Hepatic stellate cell (primary cell): Measurements from ENCODE around the gene TRIO.

Experiments
- DNase-seq: peaks from one replicate; pipeline ENCODE4 v3.0.0; 2011; ENCODE audit warnings: low spot score

The TRIO gene

DNA sequence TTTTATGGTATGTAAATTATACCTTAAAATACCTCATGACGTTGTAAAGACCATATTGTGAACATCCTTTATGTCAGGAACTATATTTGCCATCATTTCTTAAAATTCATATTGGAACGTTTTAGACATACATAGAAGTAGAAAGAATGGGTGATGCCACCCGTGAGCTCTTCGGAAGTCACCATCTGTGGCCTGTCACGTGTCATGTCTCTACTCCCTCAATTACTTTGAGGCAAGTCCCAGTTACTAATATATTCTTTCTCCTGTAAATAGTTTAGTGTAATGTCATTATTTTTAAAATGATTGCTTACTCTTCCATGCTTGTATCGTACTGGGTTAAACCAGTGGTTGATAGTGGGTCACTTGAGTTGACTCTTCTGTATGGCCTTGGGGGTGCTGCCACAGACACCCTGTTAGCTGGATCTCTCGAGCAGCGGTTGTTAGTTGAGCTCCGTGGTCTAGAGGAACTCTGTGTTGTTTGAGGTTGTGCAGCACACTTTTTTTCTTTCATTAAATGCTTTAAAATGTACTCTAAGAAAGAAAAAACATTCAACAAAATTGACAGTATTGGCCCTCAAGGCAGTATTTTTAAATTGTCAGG lies 66.2 kb downstream of the TRIO start:
- no peak for DNase-seq

DNA sequence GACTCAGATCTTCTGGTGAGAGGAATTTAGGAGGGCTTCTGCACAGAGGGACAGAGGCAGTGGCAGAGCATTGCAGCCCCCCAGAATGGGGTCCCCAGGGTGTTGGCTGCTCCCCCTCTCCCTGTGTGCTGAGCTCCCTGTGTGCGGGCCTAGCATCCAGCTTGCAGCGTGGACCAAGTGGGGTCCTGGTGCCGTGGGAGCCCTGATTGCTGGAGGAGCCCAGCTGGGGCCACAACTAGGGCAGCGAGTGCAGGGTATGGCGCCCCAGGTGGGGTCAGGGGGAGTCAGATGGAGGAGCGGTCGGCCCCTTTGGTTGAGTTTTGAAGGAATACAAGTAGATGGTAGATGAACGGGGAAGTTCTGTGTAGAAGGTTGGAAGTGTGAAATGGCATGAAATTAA lies 66.7 kb downstream of the TRIO start:
- DNase-seq = no peak

DNA sequence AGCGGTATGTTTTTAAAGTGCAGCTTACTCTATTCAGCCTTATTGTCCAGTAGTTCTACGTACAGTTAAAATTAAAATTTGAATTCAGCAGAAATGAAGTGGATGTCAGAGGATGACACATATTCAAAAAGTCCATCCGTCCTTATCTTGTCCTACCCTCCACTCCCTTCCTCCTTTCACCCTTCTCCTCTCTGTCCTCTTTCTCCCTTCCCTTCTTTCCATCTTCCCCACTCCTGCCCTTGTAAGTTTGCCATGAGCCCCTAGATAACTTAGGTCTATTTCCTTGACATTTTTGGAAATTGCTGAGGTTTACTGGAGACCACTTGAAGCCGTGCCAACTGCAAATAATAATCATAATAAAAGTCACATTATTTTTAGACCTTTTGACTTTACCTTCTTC lies 67.6 kb downstream of the TRIO start:
- no peak for DNase-seq

DNA sequence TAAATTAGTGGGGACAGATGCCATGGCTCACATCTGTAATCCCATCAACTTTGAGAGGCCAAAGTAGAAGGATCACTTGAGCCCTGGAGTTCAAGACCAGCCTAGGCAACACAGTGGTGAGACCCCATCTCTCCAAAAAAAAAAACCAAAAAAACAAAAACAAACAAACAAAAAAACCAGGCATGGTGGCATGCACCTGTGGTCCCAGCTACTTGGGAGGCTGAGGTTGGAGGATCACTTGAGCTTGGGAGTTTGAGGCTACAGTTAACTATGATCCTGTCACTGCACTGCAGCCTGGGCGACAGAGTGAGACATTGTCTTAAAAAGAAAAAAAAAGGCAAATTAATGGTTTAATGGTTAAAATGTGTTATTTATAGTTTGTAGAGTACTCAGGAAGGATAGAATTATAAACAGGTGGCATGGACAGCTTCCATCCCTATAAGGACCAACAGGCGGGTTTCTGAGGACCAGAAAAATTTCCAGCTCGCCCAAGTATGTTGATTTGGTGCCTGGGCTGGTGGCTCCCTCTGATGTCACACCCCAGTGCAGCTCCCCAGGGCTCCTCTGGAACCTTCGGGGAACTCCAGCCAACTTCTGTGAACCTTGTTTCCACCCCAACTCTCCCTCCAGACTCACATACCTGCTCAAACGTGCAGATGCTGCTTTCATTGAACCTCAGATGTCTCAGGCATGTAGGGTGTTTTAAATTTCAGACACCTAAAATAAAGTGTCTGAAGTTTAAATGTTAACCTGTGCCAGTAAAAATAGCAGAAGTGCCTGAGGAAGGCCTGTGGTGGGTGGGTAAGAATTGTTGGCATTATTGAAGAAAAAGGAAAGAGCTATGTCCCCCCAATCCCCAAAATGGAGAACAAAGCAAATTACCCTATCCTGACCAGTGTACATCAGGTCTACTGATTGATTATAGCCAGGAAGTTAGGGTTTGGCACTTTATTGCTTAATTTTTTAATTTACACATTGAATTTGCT lies 69.0 kb downstream of the TRIO start:
- DNase-seq = no peak

DNA sequence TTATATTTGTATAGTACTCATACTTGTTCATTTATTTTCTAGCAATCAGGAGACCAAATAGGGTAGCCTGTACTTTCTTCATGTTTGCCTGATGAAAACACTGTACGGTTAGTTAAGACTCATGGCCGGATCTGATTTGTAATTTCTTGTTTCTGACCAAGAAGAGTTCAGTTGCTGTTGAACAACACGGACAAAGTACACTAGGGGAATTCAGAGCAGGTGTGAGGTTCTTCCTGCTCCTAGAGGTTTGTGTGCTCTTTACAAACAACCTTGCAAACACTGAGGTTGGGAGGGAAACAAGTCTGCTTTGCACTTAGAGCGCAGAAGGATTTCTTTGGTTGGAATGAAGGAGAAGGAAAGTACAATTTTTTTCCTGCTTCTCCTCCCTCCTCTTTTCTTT lies 69.7 kb downstream of the TRIO start:
- no peak for DNase-seq

DNA sequence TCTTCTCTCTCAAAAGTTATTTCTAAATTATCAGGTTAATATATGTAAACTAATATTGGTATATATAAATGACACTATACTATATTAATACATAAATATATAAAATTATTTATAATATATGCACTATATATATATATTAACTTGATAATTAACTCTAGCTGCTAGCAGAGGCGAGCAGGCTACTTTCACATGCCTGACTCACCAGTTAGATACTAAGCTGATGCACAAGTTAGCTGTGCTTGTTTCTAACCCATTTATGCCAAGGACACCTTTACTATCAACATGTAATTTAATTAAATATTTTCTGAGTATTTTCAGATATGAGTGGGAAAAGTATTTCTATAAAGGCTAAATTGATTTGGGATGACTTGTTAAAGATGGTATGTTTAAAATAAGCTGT lies 70.1 kb downstream of the TRIO start:
- DNase-seq = no peak

DNA sequence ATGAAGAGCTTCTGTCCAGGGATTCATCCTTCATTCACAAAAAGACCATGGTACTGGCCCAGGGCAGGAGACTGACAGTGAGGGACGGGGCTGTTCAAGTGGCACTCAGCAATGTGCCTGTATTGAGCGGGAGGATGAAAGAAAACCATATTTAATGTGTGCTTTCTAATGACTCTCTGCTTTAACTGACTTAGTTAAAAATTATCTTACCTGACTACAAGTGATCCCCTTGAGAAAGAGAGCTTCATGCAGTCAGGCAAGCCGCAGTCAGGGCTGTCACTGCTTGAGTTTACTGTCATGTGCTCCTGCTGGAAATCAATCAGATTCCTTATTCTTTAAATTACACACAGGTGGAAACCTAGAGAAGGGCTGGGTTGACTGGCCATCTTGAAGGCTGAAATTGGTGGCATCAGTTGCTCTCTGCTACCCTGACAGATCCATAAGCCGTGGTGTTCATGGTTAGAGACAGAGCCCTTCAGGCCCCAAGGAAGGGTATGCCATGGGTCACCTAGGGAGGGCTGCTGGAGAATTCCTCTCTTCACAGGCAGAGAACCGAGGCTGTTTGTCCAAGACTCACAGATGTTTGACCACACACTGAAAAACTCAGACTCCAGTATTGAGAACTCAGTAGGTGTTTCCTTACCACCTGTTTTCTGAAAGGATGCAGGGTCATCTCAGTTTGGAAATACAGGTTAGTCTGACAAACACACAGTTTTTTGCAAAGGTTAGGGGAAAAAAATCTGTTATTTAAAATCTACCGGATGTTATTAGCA lies 70.9 kb downstream of the TRIO start:
- no peak for DNase-seq

DNA sequence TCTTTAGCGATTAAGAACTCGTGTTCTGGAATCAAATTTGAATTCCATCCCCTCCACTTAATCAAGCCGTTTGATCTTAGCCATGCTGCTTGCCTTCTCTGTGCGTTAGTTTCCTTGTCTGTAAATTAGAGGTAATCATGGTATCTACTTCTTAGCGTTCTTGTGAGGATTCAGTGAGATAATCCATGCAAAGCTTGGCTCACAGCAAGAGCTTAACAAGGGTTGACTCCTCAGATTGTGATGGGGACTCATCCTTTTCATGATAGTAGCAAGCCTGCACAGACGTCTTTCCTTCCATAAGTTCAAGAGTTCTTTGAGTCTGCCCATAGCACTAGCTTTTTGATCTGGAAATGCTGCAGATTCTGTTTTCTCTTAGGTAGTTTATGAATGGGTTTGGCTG lies 72.8 kb downstream of the TRIO start:
- no peak for DNase-seq

DNA sequence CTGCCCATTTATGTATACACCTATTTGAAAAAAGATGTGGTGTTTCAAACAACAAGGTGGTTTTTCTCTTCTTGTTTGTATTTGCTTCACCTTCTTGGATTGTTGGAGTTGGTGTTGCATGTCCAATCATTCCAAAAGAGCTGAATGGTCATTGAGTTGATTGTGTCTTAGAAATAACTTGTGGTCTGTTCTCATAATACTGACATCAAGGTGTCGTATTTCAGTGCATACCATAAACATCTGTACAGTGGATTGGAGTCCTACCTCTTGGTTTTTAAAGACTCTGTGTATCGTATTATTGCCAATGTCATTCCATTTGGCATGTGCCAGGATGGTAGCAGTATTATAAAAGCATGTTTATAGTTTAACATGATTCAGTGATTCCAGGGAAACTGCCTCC lies 73.2 kb downstream of the TRIO start:
- DNase-seq = no peak

DNA sequence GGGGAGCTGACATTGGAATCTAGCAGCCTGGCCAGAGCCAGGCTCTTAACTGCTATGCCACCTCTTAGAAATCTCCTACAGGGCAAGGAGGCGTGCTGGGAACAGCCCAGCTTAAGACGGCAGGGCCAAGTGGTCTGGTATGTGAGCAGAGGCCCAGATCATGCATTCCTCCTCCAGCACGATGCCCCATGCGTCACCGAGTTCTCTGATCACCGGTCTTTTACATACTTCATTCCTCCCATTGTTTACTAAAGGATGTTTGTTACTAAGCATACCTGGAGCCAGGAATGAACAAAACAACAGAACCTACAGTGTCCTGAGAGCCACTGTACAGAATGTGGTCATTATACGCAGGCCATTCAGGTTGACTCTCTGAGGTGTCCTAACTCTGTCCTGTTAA lies 73.8 kb downstream of the TRIO start:
- DNase-seq = no peak

DNA sequence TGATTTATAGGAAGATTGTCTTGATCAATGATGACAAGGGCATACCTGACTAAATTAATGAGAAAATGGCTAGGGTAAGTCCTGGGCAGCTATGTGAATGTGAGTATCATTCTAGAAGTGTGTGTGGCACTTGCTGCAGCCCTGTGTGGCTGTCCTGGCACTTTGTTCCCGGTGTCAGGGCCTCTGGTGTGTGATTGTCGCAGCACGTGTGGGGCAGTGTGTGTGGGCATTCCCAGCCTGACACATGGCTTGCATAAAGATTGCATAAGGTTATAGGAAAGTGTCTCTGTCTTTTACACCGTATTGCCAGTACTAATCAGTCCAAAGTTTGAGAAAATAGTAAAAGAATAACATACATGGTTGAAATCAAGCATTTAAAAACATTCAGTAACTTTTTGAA lies 74.4 kb downstream of the TRIO start:
- DNase-seq = no peak

DNA sequence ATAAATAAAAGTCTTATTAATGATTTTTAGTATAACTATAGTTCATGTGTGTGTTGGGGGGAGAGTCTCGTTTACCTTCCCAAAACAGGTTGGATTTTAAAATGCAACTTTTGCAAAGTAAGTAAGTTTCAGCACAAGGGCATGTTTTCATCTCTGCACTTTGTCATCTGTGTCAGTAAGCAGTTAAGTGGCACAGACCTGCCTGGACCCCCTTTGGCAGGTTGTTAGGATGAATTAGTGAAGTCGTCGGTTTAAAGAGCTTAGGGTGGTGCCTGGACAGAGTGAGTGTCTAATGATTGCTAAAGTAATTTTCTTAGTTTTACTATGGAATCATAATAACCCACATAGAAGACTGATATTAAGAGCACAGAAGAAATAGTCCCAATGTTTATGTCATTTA lies 74.9 kb downstream of the TRIO start:
- no peak for DNase-seq

DNA sequence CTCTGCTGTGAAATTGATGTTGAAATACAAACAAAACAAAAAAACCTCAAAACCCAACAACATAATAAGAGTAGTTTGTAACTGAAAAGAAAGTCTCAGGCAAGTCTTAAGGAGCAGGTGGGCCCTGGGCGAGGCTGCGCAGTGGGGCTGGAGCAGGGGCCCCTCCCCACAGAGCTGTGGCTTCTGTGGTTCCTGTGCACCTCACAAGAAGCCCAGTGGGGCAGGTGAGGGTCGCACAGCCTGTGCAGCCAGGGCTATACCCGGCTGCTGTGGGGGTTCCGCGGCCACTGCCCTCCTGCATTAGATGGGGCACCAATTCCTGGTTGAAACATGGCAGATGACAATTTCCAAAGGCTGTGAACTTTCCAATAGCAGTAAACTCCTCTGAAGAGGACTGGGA lies 75.3 kb downstream of the TRIO start:
- DNase-seq = no peak

DNA sequence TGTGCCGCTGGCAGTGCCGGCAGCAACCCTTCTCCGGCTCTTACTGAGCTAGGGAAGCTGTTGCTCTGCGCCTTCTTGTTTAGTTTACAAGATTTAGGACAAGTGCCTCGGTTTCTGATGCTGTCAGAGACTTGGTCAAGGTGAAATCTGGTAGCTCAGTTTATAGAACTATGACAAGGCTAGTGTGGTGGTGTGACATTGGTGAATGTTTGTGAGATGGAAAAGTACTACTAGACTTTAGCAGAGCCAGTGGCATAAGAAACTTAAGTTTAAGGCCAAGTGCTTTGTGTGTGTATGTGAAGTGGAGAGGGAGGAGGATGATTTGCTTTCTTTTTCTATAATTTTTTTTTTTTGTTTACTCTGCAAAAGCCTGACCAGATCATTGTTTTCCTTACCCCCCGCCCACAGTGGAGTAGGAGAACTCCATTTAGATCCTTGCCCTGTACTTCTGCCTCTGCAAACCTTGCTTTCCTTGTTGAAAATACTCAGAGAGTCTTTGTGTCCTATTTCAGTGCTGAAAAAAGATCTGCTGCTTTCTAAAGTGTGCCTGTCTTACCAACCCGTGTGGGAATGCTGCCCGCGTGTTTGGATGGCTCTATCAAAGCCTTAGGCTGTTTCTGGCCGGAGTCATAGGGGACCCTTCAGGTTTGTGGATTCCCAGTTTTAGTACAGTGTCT lies 75.9 kb downstream of the TRIO start:
- no peak for DNase-seq

DNA sequence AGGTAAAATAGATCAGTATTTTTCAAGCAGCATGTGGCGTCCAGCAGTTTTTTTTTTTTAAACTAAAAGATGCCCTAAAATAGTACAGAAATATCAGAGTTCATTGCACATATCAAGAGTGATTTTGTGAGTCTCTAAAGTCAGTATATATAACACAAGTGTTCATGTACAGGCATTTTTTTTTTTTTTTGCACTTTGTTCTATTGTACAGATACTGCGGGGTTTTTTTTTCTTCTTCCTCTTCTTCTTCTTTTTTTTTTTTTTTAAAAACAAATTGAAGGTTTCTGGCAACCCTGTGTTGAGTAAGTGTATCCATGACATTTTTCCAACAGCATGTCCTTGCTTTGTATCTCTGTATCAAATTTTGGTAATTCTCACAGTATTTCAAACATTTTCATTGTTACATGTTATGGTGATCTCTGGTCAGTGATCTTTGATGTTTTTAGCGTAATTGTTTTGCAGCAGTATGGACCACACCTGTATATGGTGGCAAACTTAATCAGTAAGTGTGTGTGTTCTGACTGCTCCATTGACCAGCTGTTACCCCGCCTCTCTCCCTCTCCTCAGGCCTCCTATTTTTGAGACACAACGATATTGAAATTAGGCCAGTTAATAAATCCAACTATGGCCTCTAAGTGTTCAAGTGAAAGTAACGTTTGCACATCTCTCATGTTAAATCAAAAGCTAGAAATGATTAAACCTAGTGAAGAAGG lies 76.8 kb downstream of the TRIO start:
- no peak for DNase-seq

DNA sequence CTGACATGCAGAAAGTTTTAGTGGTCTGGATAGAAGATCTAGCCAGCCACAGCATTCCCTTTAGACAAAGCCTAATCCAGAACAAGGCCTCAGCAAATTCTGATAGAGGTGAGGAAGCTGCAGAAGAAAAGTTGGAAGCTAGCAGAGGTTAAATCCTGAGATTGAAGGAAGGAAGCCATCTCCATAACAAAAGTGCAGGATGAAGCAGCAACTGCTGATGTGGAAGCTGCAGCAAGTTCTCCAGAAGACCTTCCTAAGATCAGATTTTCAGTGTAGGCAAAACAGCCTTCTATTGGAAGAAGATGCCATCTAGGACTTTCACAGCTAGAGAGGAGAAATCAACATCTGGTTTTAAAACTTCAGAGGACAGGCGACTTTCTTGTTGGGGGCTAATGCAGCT lies 77.5 kb downstream of the TRIO start:
- DNase-seq = no peak

DNA sequence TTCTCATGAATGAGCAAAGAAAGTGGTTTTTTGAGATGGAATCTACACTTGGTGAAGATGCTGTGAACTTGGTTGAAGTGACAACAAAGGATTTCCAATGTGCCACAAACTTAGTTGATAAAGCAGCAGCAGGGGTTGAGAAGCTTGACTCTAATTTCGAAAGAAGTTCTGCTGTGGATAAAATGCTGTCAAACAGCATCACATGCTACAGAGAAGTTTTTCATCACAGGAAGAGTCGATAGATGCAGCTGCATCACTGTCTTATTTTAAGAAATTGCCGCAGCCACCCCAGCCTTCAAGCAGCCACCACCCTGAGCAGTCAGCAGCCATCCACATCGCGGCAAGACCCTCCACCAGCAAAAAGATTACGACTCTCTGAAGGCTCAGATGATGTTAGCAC lies 78.6 kb downstream of the TRIO start:
- DNase-seq = no peak

DNA sequence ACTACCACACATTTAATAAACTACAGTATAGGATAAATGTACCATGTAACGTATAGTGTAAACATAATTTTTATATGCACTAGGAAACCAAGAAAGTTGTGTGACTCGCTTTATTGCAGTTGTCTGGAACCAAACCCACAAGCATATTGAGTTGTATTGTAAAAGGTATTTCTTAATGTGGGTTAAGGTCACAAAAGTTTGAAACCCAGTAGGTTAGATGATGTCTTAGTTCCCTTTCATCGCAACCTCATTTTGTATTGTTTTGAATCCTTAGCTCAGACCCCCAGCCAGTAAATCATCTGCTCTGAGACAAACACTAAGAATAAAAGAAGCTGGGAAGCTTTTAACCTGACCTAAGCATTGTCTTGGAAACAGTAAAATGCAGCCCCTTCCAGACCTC lies 79.1 kb downstream of the TRIO start:
- DNase-seq = no peak

DNA sequence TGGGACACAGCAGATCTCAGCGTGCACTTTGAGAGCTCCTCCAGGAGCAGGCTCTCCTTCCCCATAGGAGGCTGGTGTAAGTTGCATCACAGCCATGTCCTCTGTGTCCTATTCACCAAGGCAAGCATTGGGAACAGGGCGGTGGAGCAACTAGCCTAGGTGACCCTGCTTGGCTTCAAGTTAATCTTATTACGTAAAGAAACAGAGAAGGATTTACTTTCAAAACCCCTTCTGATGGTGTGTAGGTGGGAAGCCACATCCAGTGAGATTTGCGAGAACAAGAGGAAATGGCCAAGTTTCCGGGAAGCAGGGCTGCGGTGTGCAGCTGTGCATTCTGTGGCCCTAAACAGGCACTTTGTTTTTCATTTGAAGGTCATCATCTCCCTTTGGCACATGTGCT lies 80.2 kb downstream of the TRIO start:
- no peak for DNase-seq

DNA sequence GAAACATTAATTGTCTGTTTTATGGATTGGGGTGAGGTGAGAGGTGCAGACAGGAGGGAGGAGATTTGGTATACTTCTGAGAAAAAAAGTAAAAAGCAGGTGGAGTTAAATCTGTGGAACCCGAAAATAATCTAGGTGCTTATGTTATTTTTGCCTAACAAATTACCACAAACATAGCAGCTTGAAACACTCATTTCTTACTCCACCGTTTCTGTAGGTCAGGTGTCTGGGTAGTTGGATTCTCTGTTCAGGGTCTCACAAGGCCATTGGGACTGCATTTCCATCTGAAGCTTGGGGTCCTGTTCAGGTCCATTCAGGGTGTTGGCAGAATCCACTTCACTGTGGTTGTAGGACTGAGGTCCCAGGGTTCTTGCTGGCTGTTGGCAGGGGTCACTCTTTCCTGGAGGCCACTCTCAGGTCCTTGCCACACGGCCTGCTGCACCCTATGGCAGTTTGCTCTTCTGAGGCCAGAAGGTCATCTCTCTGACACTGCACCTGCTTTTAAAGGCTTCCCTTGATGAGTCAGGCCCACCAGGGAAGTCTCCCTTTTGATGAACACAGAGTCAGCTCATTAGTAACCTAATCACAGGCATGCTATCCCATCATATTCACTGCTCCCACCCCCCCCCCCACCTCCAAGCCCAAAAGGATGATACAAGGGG lies 82.2 kb downstream of the TRIO start:
- no peak for DNase-seq

DNA sequence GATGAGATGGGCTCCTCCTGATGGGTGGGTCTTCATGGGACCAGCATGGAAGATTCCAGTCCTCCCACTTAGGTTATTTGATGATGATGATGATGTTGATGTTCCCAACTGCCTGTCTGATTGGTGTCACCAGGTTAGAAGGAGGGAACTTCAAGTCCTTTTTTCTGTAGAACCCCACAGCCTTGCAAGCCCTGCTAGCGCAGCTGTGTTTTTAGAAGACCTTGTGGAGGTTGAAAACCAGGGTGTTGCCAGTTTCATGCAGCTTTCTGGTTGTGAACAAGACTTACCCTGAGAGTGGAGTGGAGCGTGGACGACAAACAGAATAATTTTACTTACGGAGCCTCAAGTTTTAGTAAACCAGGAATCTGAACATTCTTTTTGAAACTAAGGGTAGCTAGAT lies 83.0 kb downstream of the TRIO start:
- no peak for DNase-seq
